ENCODE results near the gene GRID1.

Gene GRID1

DNA sequence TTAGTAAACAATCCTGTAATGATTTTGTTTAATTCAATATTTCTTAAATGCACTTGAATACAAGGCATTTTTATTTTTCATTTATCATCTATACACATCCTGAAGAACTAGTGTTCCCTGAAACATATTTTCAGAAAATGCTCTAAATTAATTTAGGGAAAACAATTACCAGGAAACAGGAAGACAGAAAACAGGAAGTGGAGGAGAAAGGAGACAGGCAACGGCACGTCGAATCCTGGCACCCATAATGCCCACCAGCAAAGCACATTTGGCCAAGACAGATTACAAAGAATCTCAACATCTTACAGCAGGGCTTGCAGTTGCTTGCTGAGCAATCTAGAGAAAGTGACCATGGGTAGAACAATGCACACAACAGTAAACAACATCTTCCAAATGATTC lies 571.1 kb downstream of the GRID1 start:
- Histone ChIP-seq H3K36me3 (ENCODE audit: control insufficient read depth in 1 of 2, insufficient read depth in 2 of 2, low read depth in 1 of 2, low read length in 2 of 2) (no peaks in the 10 kb centered on the region), H3K23ac (ENCODE audit: low read length in 2 of 2) (no peak overlapping the region), H3K9me3 (ENCODE audit: control insufficient read depth, low read length) (no peaks in the 10 kb centered on the region), H2BK12ac (ENCODE audit: low read length in 2 of 2) (no peak overlapping the region), H3K4me2 (ENCODE audit: low read length, poor library complexity, severe bottlenecking) (no peak overlapping the region), H4K91ac (ENCODE audit: low read length) (no peak overlapping the region), H3K27ac (ENCODE audit: low read length, poor library complexity, severe bottlenecking) (no peak overlapping the region), H3K79me1 (replicated peaks; ENCODE audit: low read length, poor library complexity, severe bottlenecking) (no peaks in the 10 kb centered on the region), H2BK120ac (ENCODE audit: low read depth, low read length) (no peak overlapping the region), H2BK5ac (ENCODE audit: low read depth, low read length, poor library complexity, severe bottlenecking) (no peak overlapping the region), H2AK5ac (ENCODE audit: low read length, severe bottlenecking) (no peak overlapping the region), H3K4me3 (ENCODE audit: insufficient read depth in 1 of 2, low read depth in 1 of 2, low read length in 2 of 2) (no peak overlapping the region), H3K14ac (ENCODE audit: low read length in 2 of 2) (no peak overlapping the region), H2BK15ac (ENCODE audit: low read depth, poor library complexity, severe bottlenecking) (no peak overlapping the region), H4K8ac (ENCODE audit: low read length) (no peak overlapping the region), H3K4me1 (ENCODE audit: control insufficient read depth, insufficient read depth, low read depth, low read length) (no peaks in the 10 kb centered on the region), H3K18ac (ENCODE audit: low read depth in 1 of 2, low read length in 2 of 2) (no peak overlapping the region), H2AFZ (ENCODE audit: low read depth, low read length) (no peak overlapping the region), H3K4ac (ENCODE audit: low read depth in 1 of 2, low read length in 2 of 2) (no peak overlapping the region), H3K9ac (ENCODE audit: low read length) (no peak overlapping the region), H3K27me3 (ENCODE audit: control insufficient read depth in 1 of 2, insufficient read depth in 1 of 2, low read length in 2 of 2) (no peaks in the 10 kb centered on the region)
- no peak for DNase-seq
- 93% methylated on average over 3 of the region's 3 CpGs for WGBS

DNA sequence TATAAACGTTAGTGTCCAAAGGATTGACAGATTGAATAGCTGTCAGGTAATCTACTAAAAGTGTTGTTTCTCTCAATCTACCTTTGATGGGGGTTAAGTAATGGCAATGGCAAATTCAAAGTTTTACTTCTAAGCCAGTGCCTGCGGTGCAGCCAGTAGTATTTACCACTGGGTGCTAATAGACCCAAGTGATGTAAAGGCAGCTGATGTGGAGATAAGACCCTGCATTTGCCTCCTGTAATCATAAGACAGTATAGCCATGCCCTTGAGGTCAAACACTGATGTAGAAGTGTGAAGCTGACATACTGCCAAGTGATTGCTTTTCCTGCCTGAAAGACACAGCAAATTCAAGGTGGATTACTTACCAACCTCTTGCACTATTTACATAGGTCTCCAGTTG lies 572.0 kb downstream of the GRID1 start:
- Histone ChIP-seq H2BK5ac (ENCODE audit: low read depth, low read length, poor library complexity, severe bottlenecking) (no peak overlapping the region), H2AFZ (ENCODE audit: low read depth, low read length) (no peak overlapping the region), H3K9me3 (ENCODE audit: control insufficient read depth, low read length) (no peaks in the 10 kb centered on the region), H3K79me1 (replicated peaks; ENCODE audit: low read length, poor library complexity, severe bottlenecking) (no peaks in the 10 kb centered on the region), H4K91ac (ENCODE audit: low read length) (no peak overlapping the region), H3K27me3 (ENCODE audit: control insufficient read depth in 1 of 2, insufficient read depth in 1 of 2, low read length in 2 of 2) (peaks cover 0 to 5% of the 10 kb centered on the region in 2 experiments), H3K4me1 (ENCODE audit: control insufficient read depth, insufficient read depth, low read depth, low read length) (no peaks in the 10 kb centered on the region), H3K4me2 (ENCODE audit: low read length, poor library complexity, severe bottlenecking) (no peak overlapping the region), H3K18ac (ENCODE audit: low read depth in 1 of 2, low read length in 2 of 2) (no peak overlapping the region), H3K23ac (ENCODE audit: low read length in 2 of 2) (no peak overlapping the region), H3K4me3 (ENCODE audit: insufficient read depth in 1 of 2, low read depth in 1 of 2, low read length in 2 of 2) (no peak overlapping the region), H2BK120ac (ENCODE audit: low read depth, low read length) (no peak overlapping the region), H2BK12ac (ENCODE audit: low read length in 2 of 2) (no peak overlapping the region), H3K9ac (ENCODE audit: low read length) (no peak overlapping the region), H3K36me3 (ENCODE audit: control insufficient read depth in 1 of 2, insufficient read depth in 2 of 2, low read depth in 1 of 2, low read length in 2 of 2) (no peaks in the 10 kb centered on the region), H2AK5ac (ENCODE audit: low read length, severe bottlenecking) (no peak overlapping the region), H4K8ac (ENCODE audit: low read length) (no peak overlapping the region), H2BK15ac (ENCODE audit: low read depth, poor library complexity, severe bottlenecking) (no peak overlapping the region), H3K14ac (ENCODE audit: low read length in 2 of 2) (no peak overlapping the region), H3K27ac (ENCODE audit: low read length, poor library complexity, severe bottlenecking) (no peak overlapping the region), H3K4ac (ENCODE audit: low read depth in 1 of 2, low read length in 2 of 2) (no peak overlapping the region)
- 73% methylated on average over 2 of the region's 2 CpGs for WGBS
- no peak for DNase-seq

DNA sequence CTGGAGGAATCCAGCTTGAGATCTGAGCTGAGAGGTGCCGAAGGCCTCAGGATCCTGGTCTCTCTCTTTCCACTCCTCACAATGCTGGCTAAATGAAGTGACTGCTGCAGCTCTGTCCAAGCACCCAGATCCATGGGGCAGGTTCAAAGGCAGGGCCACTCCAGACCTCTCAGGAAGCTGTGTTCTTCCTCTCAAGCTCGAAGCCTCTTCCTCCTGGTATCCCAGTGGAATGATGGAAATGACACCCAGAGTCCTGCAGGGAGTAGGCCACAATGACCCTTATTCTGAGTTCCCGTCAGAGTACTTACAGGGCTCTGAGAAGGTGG lies 574.1 kb downstream of the GRID1 start:
- Histone ChIP-seq H4K8ac (ENCODE audit: low read length) (no peak overlapping the region), H3K4me1 (ENCODE audit: control insufficient read depth, insufficient read depth, low read depth, low read length) (no peaks in the 10 kb centered on the region), H3K36me3 (ENCODE audit: control insufficient read depth in 1 of 2, insufficient read depth in 2 of 2, low read depth in 1 of 2, low read length in 2 of 2) (no peaks in the 10 kb centered on the region), H2BK15ac (ENCODE audit: low read depth, poor library complexity, severe bottlenecking) (no peak overlapping the region), H3K4me2 (ENCODE audit: low read length, poor library complexity, severe bottlenecking) (no peak overlapping the region), H3K23ac (ENCODE audit: low read length in 2 of 2) (no peak overlapping the region), H2BK5ac (ENCODE audit: low read depth, low read length, poor library complexity, severe bottlenecking) (no peak overlapping the region), H3K79me1 (replicated peaks; ENCODE audit: low read length, poor library complexity, severe bottlenecking) (no peaks in the 10 kb centered on the region), H3K27ac (ENCODE audit: low read length, poor library complexity, severe bottlenecking) (no peak overlapping the region), H2BK120ac (ENCODE audit: low read depth, low read length) (no peak overlapping the region), H2AFZ (ENCODE audit: low read depth, low read length) (no peak overlapping the region), H3K4ac (ENCODE audit: low read depth in 1 of 2, low read length in 2 of 2) (no peak overlapping the region), H3K9ac (ENCODE audit: low read length) (no peak overlapping the region), H3K18ac (ENCODE audit: low read depth in 1 of 2, low read length in 2 of 2) (no peak overlapping the region), H3K4me3 (ENCODE audit: insufficient read depth in 1 of 2, low read depth in 1 of 2, low read length in 2 of 2) (no peak overlapping the region), H3K27me3 (ENCODE audit: control insufficient read depth in 1 of 2, insufficient read depth in 1 of 2, low read length in 2 of 2) (peaks cover 0 to 5% of the 10 kb centered on the region in 2 experiments), H3K9me3 (ENCODE audit: control insufficient read depth, low read length) (no peaks in the 10 kb centered on the region), H4K91ac (ENCODE audit: low read length) (no peak overlapping the region), H2BK12ac (ENCODE audit: low read length in 2 of 2) (no peak overlapping the region), H2AK5ac (ENCODE audit: low read length, severe bottlenecking) (no peak overlapping the region), H3K14ac (ENCODE audit: low read length in 2 of 2) (peak overlapping the region in 1 of 2 experiments; percentile 14)
- 84% methylated on average over 3 of the region's 3 CpGs for WGBS
- no peak for DNase-seq

DNA sequence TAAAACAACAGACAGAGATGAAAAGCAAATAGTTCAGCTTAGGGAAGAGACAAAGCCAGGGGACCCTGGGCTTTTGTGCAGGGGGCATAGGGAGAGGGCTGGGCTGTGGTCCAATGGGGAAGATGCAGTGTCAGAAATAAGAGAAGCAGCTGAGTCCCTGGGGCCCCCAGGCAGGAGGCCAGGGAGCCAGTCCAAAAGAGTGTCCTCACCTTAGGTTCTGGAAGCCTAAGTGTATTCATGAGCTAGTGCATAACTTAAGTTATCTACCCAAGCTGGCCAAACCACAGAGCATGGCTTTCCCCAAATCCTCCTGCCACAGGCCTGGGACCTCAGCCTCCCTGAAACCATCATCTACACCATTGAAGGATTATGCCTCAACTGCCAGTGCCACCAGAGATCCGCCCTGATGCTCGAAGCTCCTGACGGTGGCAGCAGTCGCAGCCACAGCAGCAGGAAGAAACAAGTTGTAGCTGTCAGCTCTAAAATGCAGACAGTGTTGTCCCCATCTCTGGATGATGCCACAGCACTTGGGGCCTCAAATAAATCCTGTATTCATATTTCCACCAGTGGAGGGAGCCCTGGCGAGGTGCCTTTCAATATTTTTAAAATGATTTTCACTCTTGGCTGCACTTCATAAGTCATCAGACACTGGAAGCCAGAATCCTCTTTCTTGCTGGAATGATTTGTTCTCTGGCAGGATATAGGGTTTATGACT lies 574.6 kb downstream of the GRID1 start:
- Histone ChIP-seq H3K4me2 (ENCODE audit: low read length, poor library complexity, severe bottlenecking) (no peak overlapping the region), H3K4ac (ENCODE audit: low read depth in 1 of 2, low read length in 2 of 2) (no peak overlapping the region), H3K9ac (ENCODE audit: low read length) (no peak overlapping the region), H3K27me3 (ENCODE audit: control insufficient read depth in 1 of 2, insufficient read depth in 1 of 2, low read length in 2 of 2) (peaks cover 0 to 5% of the 10 kb centered on the region in 2 experiments), H3K14ac (ENCODE audit: low read length in 2 of 2) (no peak overlapping the region), H3K36me3 (ENCODE audit: control insufficient read depth in 1 of 2, insufficient read depth in 2 of 2, low read depth in 1 of 2, low read length in 2 of 2) (no peaks in the 10 kb centered on the region), H3K23ac (ENCODE audit: low read length in 2 of 2) (no peak overlapping the region), H3K27ac (ENCODE audit: low read length, poor library complexity, severe bottlenecking) (no peak overlapping the region), H4K91ac (ENCODE audit: low read length) (no peak overlapping the region), H2BK12ac (ENCODE audit: low read length in 2 of 2) (no peak overlapping the region), H2AK5ac (ENCODE audit: low read length, severe bottlenecking) (no peak overlapping the region), H3K4me1 (ENCODE audit: control insufficient read depth, insufficient read depth, low read depth, low read length) (no peaks in the 10 kb centered on the region), H3K79me1 (replicated peaks; ENCODE audit: low read length, poor library complexity, severe bottlenecking) (no peaks in the 10 kb centered on the region), H3K9me3 (ENCODE audit: control insufficient read depth, low read length) (no peaks in the 10 kb centered on the region), H4K8ac (ENCODE audit: low read length) (no peak overlapping the region), H3K18ac (ENCODE audit: low read depth in 1 of 2, low read length in 2 of 2) (no peak overlapping the region), H3K4me3 (ENCODE audit: insufficient read depth in 1 of 2, low read depth in 1 of 2, low read length in 2 of 2) (no peak overlapping the region), H2BK15ac (ENCODE audit: low read depth, poor library complexity, severe bottlenecking) (no peak overlapping the region), H2AFZ (ENCODE audit: low read depth, low read length) (no peak overlapping the region), H2BK120ac (ENCODE audit: low read depth, low read length) (no peak overlapping the region), H2BK5ac (ENCODE audit: low read depth, low read length, poor library complexity, severe bottlenecking) (no peak overlapping the region)
- DNase-seq: no peak
- 79% methylated on average over 5 of the region's 5 CpGs for WGBS

Data from mesenchymal stem cell (in vitro differentiated cells and primary cell).